GM19463 (cell line): ENCODE results near the gene DDX25.

ENCODE experiments used
- ATAC-seq: cut with Tn5 transposase; IDR thresholded peaks from one replicate; pipeline ENCODE4 v1.9.1; 2021; ENCODE audit warnings: mild to moderate bottlenecking, moderate library complexity; ENCODE audit not compliant: unreplicated experiment

The DDX25 gene

DNA sequence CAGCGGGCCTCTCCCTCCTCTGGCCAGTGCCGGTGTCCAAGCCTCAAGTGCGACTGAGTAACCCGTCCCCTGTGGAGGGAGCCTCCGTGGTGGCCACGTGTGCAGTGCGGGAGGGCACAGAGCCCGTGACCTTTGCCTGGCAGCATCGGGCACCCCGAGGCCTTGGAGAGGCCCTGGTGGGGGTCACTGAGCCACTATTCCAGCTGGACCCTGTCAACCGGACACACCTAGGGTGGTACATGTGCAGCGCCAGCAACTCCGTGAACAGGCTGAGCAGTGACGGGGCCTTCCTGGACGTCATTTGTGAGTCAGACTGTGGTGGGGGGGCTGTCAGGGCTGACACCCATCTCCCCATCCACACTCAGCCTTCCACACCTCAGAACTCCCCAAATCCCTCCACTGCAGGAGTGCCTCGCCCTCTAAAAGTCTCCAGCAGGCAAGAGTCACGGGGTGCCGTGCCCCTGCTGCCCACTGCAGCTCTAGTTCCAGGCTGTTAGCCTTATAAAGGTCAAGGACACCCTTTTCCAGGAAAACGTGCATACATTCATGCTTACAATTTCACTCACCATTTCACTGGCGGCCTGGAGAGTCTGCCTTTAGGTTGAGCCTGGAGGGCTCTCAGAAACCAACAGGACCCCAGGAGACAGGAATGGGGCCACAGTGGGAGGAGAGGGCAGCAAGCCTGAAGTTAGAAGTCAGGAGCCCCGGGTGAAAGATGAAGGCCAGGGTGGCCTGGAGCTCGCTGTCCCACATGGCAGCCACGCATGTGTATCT is 44.2 kb downstream of the DDX25 start:
- ATAC-seq, result no peak

DNA sequence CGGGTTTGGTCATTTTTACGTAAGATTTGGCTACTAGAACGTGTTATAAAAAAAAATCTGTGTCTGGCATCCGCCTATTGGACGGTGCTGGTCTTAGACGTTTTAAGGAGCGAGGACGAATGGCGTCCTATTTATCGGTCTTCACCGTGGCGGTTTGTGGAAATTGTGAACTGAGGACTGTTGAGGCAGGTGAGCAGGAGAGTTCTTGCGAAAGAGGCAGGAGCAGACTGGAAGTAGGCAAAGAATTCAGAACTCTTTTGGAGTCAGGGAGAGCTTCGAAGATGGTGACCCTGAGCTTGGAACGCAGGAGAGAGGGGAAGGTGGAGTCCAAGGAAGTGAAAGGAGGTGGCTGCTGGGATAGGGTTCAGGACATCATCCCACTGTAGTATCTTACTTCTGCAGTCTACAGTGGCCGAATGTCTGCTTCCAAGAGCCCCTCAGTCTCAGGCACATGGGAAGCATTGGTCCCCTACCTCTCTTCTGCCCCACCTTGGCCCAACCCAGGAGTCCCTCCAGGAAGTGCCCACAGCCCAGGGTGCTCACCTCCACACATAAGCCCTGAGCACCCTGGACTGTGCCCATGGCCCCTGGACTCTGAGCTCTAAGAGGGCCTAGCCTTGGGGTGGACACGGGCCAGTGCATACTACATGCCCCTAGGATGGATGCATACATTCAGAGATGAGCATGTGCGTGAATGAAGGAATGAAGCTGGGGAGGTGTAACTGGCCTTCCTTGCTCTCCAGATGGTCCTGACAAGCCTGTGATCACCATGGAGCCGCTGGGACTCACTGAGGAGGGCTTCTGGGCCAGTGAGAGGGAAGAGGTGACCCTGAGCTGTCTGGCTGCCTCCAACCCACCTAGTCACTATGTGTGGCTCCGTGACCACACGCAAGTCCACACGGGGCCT is 45.2 kb downstream of the DDX25 start:
- ATAC-seq, result no peak

DNA sequence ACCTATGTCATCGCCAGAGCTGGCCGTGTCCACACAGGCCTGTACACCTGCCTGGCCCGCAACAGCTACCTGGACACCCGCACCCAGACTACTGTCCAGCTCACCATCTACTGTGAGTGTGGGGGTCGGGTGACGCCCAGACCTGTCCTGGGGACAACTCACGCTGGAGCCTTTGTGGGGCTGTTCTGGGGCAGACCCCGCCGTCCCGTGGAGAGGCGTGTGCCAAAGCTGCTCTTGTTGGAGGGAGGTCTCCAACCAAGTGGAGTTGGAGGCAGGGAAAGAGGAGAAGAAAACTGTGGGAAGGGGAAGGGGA is 45.8 kb downstream of the DDX25 start:
- no peak for ATAC-seq

DNA sequence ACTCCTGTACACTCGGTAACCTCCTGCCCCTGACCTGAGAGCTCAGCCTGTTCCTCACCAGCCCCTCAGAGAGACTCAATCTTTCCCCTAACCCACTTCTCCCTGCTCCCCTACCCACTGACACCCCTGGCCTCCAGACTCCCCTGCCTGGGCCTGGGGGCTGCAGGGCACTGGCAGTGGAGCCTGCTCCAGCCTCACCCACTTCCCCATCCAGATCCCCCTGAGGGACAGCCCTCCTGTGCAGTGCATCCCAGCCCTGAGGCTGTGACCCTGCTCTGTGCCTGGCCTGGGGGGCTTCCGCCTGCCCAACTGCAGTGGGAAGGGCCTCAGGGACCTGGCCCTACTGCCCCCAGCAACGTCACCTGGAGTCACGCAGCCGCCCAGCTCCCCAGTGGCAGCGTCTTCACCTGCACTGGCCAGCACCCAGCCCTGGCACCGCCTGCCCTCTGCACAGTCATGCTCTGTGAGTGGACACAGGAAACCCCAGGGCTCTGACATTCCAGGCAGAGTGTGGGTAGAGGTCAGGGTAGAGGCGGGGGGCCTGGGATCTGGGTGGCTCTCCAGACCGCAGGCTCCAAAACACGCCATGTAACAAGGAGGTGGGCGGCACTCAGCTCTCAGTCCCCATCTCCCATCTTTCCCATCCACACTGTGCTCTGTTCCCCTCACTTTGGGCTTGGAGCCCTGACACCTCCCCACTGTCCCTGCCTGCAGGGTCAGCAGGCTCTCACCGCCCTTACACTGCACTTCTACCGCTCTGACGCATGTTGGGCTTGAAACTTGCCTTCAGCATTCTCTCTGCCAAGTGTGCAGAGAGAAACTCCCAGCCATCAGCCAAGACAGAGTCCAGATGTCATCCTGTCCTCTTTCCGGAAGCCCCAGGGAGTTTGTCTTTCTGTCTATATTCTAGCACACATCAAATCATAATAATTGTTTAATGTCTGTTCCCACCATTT is 46.7 kb downstream of the DDX25 start:
- no peak for ATAC-seq

DNA sequence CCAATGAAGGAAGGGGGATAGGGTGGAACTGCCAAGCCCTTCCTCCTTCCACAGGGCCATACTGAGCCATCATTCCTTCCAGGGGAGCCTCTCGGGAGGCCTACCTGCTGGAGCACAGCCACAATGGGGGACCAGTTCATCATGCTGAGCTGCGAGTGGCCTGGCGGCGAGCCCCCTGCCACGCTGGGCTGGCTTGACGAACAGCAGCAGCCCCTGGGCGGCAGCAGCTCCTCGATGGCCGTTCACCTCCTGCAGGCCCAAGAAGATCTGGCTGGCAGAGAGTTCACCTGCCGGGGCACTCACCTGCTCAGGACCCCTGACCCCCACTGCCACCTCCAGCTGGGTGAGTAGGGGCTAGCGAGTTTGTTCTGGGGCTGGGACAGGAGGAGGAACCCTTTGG is 47.4 kb downstream of the DDX25 start:
- ATAC-seq, result no peak

DNA sequence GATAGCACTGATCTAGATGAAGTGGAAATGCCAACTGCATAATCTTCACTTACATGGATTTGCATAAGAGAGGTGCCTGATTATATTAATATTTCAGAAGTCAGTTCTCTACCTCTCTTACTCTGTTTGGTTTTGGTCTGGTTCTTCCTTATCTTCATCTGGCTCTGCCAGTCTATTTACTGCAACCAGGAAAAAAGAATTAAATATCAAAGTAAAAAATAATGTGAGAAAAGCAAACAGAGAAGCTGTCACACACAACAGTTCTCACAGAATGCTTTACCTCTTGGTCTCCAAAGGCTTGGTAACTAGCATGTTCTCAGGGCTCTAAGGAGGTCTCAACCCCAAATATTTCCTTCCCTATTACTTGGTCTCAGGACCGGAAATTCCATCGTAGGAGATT is 48.3 kb downstream of the DDX25 start:
- ATAC-seq, result no peak

DNA sequence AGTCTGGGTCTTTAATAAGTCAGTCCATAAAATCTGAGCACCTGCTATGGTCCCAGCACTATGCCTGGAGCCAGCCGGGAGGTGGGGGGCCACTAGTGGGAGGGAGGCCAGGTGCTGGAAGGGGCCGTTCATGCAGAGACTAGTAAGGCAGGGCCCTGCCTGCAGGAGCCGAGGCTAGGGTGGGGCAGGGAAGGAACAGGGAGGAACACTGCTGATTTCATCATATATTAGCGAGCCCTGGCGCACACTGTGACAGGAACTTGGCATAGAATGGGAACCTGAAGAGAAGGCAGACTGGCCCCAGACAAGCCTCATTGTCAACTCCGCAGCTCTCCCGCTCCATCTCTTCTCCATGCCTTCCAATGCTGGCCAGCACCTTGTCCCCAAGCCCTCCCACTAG is 48.7 kb downstream of the DDX25 start:
- no peak for ATAC-seq

DNA sequence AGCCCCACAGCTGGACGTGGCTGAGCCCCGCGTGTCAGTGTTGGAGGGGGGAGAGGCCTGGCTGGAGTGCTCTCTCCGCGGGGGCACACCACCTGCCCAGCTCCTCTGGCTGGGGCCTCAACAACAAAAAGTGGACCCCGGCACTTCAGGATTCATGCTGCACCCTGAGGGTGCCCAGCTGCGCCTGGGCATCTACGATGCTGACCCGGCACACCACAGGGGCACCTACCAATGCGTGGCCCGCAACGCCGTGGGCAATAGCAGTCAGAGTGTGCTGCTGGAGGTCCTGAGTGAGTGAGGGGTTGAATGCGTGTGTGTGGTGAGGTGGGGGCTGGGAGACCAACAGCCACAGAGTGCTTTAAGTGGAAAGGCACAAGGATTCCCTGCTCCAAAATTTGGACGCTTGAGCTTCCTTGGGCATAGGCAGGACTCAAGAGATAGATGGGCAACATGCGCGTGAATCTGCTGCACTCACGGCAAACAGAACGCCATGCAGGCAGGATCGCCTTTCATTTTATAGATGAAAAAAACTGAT is 49.2 kb downstream of the DDX25 start:
- no peak for ATAC-seq

DNA sequence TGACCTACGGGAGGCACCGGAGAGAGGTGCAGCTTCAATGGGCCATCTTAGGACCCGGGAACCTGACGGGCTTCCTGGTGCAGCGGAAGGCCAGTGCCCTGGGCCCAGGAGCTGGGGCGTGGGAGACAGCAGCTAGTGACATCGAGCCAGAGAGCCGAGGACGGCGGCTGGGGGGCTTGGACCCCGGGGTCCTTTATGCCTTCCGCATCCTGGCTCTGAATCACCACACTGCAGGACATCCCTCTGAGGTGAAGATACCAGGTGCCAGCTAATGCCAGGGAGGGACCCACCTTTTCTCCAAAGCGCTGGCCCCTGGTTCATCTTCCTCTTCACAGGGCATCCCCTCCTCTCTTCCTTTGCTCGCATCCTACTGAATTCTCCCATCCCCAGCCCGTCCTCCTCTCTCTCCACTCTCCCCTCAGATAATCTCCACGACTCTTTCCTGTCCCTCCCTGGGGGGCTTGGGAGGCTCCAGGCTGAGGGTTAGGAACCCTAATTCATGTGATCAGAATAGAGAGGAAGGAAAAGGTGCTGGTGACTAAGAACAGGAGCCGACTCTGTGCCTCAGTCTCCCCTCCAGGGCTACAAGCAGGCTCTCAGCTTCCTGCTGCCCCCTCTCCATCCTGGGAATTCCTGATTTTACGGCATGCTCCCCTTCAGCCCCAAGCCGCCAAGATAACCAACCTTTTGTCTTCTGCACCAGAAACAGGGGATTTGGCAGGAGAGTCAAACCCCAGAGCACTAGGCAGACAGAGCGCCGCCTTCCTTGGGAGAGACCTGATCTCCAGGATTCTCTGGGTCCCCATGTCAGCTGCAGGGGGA is 50.0 kb downstream of the DDX25 start:
- ATAC-seq, result no peak

DNA sequence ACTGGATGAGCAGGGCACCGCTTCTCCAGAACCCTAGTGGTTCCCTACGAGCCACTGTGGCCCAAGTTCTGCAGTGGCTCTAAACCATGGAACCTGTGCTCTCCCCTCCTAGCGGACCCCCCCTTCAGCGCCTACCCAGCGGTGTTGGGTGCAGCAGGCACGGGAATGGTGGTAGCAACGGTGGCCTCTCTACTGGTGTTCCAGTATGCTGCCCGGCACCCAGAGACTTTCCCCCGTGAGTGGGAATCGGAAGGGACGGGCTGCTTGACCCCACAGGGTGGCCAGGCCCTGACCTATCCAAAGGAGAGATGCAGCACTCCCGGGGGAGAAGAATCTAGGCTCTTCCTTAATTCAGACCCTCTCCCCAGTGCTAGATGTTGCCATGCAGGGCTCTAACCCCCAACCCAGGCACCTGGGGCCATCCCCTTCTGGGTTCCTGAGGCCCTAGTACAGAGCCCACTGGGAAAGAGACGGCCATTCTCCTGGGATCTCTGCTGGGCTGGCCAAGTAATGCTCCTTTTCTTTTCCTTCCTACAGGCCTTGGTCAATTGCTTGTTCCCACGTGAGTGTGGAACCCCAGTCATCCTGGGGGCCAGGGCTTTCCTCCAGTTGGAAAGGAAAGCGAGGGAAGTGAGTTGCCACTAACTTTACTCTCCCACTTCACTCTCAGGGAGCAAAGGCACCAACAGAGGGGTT is 50.8 kb downstream of the DDX25 start:
- no peak for ATAC-seq

DNA sequence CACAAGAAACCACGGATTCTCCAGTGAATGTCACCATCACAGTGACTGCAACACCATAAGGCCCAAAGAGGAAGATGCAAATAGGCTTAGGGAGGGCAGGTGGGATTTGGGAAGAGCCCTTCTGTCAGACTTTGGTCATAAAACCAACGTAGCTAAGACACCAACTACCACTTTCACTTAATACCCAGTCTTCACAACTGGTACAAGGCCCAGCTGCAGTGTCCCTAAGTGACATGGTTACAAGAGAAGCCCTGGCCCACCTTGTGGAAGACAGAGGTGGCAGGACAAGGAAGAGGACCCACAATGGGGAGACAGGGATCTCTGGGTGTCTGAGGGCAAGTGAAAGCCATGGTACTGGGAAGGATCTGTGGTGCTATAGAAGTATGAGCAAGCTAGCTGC is 51.5 kb downstream of the DDX25 start:
- ATAC-seq, result no peak

DNA sequence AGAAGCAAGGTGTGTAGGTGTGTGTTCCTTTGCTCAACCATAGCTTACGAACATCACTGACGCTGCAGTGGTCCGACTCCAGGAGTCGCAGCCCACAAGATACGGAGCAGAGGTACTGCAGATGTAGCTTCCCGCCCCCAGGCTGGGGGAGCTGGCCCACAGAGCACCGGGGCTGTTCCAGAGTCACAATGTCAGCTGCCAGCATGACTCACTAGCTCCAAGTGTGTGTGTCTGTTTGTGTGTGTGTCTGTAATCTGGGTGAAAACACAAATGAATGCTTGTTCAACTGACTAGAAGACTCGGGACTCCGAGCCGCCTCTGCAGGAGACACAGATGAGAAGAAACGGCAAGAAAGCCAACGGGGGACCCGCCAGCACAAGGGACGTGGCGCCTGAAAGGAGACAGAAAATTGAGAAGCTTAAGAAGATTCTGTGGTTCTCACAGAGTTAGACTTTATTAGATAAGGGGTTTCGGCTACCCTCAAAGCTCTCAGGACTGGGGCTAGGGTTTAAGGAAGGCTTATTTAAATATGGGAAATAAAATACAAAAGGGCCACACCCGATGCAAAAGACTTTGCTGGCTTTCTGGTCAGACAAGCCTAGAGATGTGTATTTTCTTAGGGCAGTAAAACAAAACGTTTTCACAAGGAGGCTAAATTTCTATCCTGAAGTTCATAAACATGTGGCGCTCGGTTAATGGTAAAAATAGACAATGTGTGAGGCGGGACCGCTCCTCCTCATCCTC is 52.3 kb downstream of the DDX25 start:
- no peak for ATAC-seq

DNA sequence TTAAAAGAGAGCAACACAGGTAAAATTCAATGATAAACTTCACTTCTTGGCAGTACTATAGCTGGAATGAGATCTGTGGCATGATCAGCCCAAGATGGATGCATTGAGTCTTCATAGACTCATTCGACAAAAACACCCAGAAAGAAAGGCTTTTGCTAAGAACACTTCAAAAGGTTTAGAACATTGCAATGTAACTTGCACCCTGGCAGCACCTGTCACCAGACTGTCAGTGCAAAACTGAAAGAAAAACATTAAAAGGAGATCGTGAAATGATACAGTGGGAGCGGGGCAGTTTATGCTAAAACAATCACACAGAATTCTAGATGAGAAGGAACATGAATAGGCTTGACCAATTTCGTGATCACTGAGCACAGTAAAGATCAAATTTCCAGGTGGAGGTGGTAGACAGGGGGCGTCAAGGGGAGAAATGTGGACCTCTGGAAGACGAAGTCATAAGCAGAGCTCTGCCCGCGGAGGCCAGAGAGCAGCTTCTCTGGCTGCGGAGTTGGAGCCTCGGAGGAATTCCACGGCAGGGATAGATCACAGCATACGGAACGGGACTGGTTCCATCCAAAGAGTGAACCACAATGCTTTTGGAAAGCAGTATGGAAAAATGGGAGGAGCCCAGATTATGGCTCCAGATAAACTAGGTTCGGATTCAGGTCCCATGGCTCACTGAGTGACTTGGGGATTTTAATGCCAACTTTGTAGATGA is 53.5 kb downstream of the DDX25 start:
- ATAC-seq, result no peak

DNA sequence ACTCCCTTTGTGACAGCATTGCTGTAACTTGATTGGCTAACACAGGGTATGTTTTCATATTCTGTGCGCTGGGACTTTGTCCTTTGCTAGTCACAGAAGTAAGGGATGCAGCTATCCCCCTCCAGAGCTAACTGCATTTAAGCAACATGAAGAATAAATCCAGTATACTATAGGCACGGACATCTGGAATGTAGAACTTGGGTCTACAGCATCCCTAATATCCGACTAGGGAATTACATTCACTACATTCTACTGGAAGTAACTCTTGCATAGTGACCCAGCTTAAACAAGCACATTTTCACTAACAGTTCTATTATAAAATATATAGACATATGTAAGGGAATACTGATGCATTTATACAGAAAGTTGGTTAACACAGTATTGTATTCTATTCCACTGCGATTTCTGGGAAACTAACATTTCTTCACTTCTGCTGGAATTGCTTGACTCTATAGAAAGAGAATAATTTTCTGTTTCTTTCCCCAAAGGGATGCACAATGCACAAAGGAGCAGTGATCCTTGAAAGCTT is 54.6 kb downstream of the DDX25 start:
- no peak for ATAC-seq

DNA sequence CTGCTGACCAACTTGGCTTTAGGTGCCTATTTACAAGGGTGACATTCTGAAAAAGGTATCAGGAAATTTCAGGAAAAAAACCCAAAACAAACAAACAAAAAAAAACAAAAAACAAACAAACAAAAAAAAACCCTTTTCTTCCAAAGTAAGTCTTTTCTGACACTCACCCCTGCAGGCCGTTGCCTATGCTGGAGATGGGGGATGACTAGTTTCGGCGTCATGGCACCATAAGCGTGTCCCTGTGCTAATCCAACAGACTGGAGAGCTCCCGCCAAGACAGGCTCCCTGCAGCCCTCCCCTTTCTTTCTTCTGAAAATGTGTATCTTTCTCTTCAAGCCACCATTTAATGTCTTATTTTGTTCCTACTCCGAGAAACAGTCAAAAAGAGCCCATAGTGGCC is 55.2 kb downstream of the DDX25 start:
- no peak for ATAC-seq

DNA sequence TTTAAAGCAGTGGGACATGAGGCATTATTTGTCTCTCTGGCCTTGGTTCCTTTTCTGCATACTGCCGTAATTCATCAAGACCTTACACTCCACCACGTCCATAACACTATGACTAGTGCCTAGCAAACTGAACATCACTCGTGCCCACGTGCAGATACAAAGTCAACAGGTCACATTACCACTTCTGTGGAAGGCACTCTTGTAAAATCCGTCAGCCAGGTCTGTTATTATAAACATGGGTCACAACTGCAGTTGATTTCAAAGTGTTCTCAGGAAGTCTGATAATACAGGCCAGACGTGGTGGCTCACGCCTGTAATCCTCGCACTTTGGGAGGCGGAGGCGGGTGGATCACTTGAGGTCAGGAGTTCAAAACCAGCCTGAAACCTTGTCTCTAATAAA is 55.6 kb downstream of the DDX25 start:
- ATAC-seq, result no peak

DNA sequence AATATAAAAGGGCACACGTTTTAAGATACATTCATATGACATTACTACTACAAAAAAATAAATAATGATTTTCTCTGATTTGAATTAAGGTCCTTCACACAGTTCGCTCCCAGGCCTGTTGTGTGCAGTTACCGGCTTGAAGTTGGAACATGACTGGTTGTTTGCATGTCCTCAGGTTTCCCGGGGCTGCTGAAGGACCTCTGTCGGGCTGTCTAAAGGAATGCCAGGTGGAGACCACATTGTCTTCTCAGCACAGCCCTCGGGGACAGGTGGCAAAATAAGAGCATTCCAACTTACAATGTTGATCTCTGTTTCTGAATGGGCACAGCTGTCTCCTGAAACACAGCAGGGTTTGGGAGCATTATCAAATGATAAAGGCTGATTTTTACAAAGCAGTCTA is 56.5 kb downstream of the DDX25 start:
- no peak for ATAC-seq

DNA sequence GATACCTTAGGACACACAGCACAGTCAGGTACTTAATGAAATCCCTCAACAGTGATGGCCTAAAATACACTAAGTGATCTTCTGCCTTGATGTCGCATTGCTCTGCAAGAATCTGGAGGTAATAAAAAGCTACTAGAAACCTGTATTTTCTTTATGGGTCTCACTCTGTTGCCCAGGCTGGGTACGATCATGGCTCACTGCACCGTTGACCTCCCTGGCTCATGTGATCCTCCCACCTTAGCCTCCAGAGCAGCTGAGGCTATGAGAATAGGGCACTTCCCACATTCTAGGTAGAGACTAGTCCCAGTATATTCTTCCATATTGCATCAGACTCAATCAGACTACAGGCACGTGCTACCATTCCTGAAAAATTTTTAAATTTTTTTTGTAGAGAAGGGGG is 63.2 kb downstream of the DDX25 start:
- ATAC-seq, result no peak
